ENCODE measurements around the gene CACNA2D1.
"Not testable (repeated sequence)": the region's sequence is repeated elsewhere in the genome, so short reads cannot be mapped to it uniquely, and the experiment has no call there.

Gene CACNA2D1

GRCh38 chr7:82446897-82447296 is 3.3 kb upstream of the CACNA2D1 start:
- H3K27ac ChIP-seq (ENCODE audit: low read depth, low read length), result no peak overlapping the region

GRCh38 chr7:82445271-82445670 is 1.7 kb upstream of the CACNA2D1 start:
- H3K9ac ChIP-seq (ENCODE audit: low read length), result no peak overlapping the region
- H3K36me3 ChIP-seq (ENCODE audit: control insufficient read depth, insufficient read depth, low read length), result no peaks in the 10 kb centered on the region
- peaks cover 3% of the 10 kb centered on the region for H3K4me1 ChIP-seq (ENCODE audit: control insufficient read depth, insufficient read depth, low read length)
- H3K4me3 ChIP-seq (ENCODE audit: low read length), result no peak overlapping the region
- no peaks in the 10 kb centered on the region for H3K27me3 ChIP-seq (ENCODE audit: control insufficient read depth, insufficient read depth, low read length)
- H3K27ac ChIP-seq (ENCODE audit: low read depth, low read length), result no peak overlapping the region

More at GRCh38 chr7:82446897-82447296, 3.3 kb upstream of the CACNA2D1 start:
- Histone ChIP-seq H3K36me3 (ENCODE audit: control insufficient read depth, insufficient read depth, low read length) (no peaks in the 10 kb centered on the region), H3K4me1 (ENCODE audit: control insufficient read depth, insufficient read depth, low read length) (peaks cover 3% of the 10 kb centered on the region), H3K27me3 (ENCODE audit: control insufficient read depth, insufficient read depth, low read length) (no peaks in the 10 kb centered on the region), H3K9ac (ENCODE audit: low read length) (no peak overlapping the region), H3K4me3 (ENCODE audit: low read length) (no peak overlapping the region)

GRCh38 chr7:82444220-82444909 is 788 bp upstream of the CACNA2D1 start:
- Histone ChIP-seq H3K36me3 (ENCODE audit: control insufficient read depth, insufficient read depth, low read length) (no peaks in the 10 kb centered on the region), H3K4me1 (ENCODE audit: control insufficient read depth, insufficient read depth, low read length) (peaks cover 3% of the 10 kb centered on the region), H3K27ac (ENCODE audit: low read depth, low read length) (peak overlapping the region; percentile 77), H3K4me3 (ENCODE audit: low read length) (peak overlapping the region; percentile 82), H3K9ac (ENCODE audit: low read length) (no peak overlapping the region), H3K27me3 (ENCODE audit: control insufficient read depth, insufficient read depth, low read length) (no peaks in the 10 kb centered on the region)

GRCh38 chr7:82443036-82443546 is 486 bp downstream of the CACNA2D1 start:
- H3K4me1 ChIP-seq (ENCODE audit: control insufficient read depth, insufficient read depth, low read length), result peaks cover 3% of the 10 kb centered on the region
- H3K27me3 ChIP-seq (ENCODE audit: control insufficient read depth, insufficient read depth, low read length), result no peaks in the 10 kb centered on the region
- no peaks in the 10 kb centered on the region for H3K36me3 ChIP-seq (ENCODE audit: control insufficient read depth, insufficient read depth, low read length)
- H3K4me3 ChIP-seq (ENCODE audit: low read length), result peak overlapping the region; percentile 72
- H3K27ac ChIP-seq (ENCODE audit: low read depth, low read length), result peak overlapping the region; percentile 93
- H3K9ac ChIP-seq (ENCODE audit: low read length), result peak overlapping the region; percentile 40

- Histone ChIP-seq H3K4me3 (ENCODE audit: low read length) (peak overlapping the region; percentile 72), H3K9ac (ENCODE audit: low read length) (no peak overlapping the region), H3K36me3 (ENCODE audit: control insufficient read depth, insufficient read depth, low read length) (no peaks in the 10 kb centered on the region), H3K4me1 (ENCODE audit: control insufficient read depth, insufficient read depth, low read length) (peaks cover 3% of the 10 kb centered on the region), H3K27ac (ENCODE audit: low read depth, low read length) (peak overlapping the region; percentile 93), H3K27me3 (ENCODE audit: control insufficient read depth, insufficient read depth, low read length) (no peaks in the 10 kb centered on the region)
These were observed 1.0 kb downstream of the CACNA2D1 start for GRCh38 chr7:82442492-82443035.

GRCh38 chr7:82441669-82442478 is 1.7 kb downstream of the CACNA2D1 start:
- H3K27ac ChIP-seq (ENCODE audit: low read depth, low read length), result no peak overlapping the region
- H3K36me3 ChIP-seq (ENCODE audit: control insufficient read depth, insufficient read depth, low read length), result no peaks in the 10 kb centered on the region
- peaks cover 3% of the 10 kb centered on the region for H3K4me1 ChIP-seq (ENCODE audit: control insufficient read depth, insufficient read depth, low read length)
- H3K9ac ChIP-seq (ENCODE audit: low read length), result no peak overlapping the region
- peak overlapping the region; percentile 72 for H3K4me3 ChIP-seq (ENCODE audit: low read length)
- no peaks in the 10 kb centered on the region for H3K27me3 ChIP-seq (ENCODE audit: control insufficient read depth, insufficient read depth, low read length)

GRCh38 chr7:82438521-82438920 is 5.1 kb downstream of the CACNA2D1 start:
- Histone ChIP-seq H3K4me3 (ENCODE audit: low read length) (no peak overlapping the region), H3K36me3 (ENCODE audit: control insufficient read depth, insufficient read depth, low read length) (no peaks in the 10 kb centered on the region), H3K27ac (ENCODE audit: low read depth, low read length) (no peak overlapping the region), H3K4me1 (ENCODE audit: control insufficient read depth, insufficient read depth, low read length) (no peaks in the 10 kb centered on the region), H3K27me3 (ENCODE audit: control insufficient read depth, insufficient read depth, low read length) (no peaks in the 10 kb centered on the region), H3K9ac (ENCODE audit: low read length) (no peak overlapping the region)

- Histone ChIP-seq H3K27me3 (ENCODE audit: control insufficient read depth, insufficient read depth, low read length) (no peaks in the 10 kb centered on the region), H3K4me3 (ENCODE audit: low read length) (no peak overlapping the region), H3K4me1 (ENCODE audit: control insufficient read depth, insufficient read depth, low read length) (no peaks in the 10 kb centered on the region), H3K9ac (ENCODE audit: low read length) (no peak overlapping the region), H3K36me3 (ENCODE audit: control insufficient read depth, insufficient read depth, low read length) (no peaks in the 10 kb centered on the region), H3K27ac (ENCODE audit: low read depth, low read length) (no peak overlapping the region)
These were observed 7.8 kb downstream of the CACNA2D1 start for GRCh38 chr7:82435769-82436168.

- Histone ChIP-seq H3K4me3 (ENCODE audit: low read length) (no peak overlapping the region), H3K27ac (ENCODE audit: low read depth, low read length) (no peak overlapping the region), H3K9ac (ENCODE audit: low read length) (no peak overlapping the region), H3K36me3 (ENCODE audit: control insufficient read depth, insufficient read depth, low read length) (no peaks in the 10 kb centered on the region), H3K4me1 (ENCODE audit: control insufficient read depth, insufficient read depth, low read length) (peaks cover 3% of the 10 kb centered on the region), H3K27me3 (ENCODE audit: control insufficient read depth, insufficient read depth, low read length) (no peaks in the 10 kb centered on the region)
These were observed 9.1 kb downstream of the CACNA2D1 start for GRCh38 chr7:82434275-82435022.

- Histone ChIP-seq H3K9ac (ENCODE audit: low read length) (no peak overlapping the region), H3K27me3 (ENCODE audit: control insufficient read depth, insufficient read depth, low read length) (no peaks in the 10 kb centered on the region), H3K36me3 (ENCODE audit: control insufficient read depth, insufficient read depth, low read length) (no peaks in the 10 kb centered on the region), H3K4me3 (ENCODE audit: low read length) (no peak overlapping the region), H3K4me1 (ENCODE audit: control insufficient read depth, insufficient read depth, low read length) (peaks cover 3% of the 10 kb centered on the region), H3K27ac (ENCODE audit: low read depth, low read length) (no peak overlapping the region)
These were observed 10.1 kb downstream of the CACNA2D1 start for GRCh38 chr7:82433507-82433906.

- H3K9ac ChIP-seq (ENCODE audit: low read length); H3K36me3 ChIP-seq (ENCODE audit: control insufficient read depth, insufficient read depth, low read length); H3K4me3 ChIP-seq (ENCODE audit: low read length); H3K27ac ChIP-seq (ENCODE audit: low read depth, low read length); H3K27me3 ChIP-seq (ENCODE audit: control insufficient read depth, insufficient read depth, low read length); H3K4me1 ChIP-seq (ENCODE audit: control insufficient read depth, insufficient read depth, low read length): not testable (repeated sequence)
These were observed 10.8 kb downstream of the CACNA2D1 start for GRCh38 chr7:82432743-82433142.
